ENCODE results near the gene MNX1.

The MNX1 gene

DNA sequence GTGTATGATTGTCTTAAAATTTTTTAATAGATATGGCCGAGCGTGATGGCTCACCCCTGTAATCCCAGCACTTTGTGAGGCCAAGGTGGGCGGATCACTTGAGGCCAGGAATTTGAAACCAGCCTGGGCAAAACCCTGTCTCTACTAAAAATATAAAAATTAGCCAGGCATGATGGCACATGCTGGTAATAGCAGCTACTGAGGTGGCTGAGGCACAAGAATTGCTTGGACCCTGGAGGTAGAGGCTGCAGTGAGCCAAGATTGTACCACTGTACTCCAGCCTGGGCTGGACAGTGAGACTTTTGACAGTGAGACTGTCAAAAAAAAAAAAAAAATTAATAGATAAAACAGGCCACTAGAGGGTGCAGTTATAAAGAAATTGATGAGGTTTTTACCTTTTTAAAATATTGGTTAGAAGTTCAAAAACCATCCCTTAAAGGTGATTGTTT, 40.5 kb downstream of the MNX1 start:
- DNase-seq (ENCODE audit: low read depth) = no peak

DNA sequence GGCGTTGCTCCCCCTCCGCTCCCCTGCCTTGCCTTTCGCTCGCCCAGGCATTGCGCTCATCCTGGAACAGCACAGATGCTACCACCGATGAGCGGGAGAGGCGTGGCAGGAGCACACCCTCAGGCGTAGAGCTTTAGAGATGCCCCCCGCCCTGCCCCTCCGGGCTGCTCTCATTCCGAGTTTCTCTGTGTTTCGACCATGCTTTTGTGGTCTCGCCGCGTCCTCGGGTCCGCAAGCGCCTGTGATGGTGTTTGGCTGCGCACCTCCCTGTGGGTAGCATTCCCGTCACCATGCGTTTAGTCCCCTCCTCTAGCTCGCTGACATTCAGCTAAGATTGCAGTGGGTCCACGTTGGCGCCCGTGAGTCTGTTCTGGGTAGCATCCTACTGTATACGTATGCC, 42.3 kb downstream of the MNX1 start:
- DNase-seq (ENCODE audit: low read depth) = no peak

DNA sequence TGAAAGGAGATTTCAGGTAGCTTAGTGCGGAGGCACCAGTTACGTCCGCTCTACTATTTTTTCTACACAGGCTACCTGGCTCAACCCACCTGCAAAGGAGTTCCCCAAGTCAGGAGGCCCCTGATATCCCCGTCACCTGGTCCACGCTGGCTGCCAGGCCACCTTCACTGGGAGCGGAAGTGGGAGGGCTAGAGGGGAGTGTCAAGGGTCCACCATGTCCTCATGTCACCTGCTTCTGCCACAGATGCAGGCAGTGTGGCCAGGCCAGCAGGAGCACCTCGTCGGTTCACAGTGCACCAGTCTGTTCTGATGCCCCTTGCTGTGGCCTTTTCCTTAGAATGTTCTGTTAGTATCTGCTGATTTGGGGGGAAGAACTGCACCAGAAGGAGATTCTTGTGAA, 44.1 kb downstream of the MNX1 start:
- DNase-seq (ENCODE audit: low read depth) = no peak

DNA sequence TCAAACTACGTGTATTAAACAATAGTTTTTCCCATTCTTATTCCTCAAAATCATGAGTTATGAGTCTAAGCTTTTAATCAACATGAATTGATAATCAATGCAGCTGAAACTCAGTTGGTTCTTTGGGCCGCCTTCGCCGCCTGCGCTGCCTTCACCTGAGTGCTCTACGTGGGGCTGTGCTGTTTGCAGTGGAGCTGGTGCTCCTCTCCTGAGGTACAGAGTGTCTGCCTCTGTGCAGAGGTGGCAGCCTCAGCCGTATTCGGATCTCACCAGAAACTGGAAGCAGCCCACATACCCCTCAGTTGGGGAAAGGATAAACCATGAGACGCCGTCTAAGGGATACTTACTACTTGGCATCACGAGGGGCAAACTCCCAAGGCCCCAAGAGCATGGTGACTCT, 45.5 kb downstream of the MNX1 start:
- DNase-seq (ENCODE audit: low read depth) = no peak

DNA sequence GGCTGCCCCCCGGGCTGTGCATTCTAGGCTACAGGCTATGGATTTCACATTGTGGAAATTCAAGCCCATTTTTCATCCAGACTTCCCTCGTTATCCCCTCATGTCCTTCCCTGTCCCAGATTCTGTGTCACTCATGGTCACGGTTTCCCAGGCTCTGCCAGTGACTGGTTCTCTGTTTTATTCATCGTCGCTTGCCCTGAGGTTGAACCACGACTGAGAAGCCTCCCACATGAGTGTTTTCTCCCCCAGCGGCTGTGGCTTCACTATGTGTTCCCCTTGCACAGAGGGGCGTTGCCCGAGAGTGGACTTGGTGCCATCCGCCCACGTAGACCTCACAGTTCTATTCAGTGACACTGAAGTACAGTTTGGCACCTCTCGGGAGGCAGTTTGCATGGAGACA, 47.0 kb downstream of the MNX1 start:
- DNase-seq (ENCODE audit: low read depth) = no peak

- no peak for DNase-seq (ENCODE audit: low read depth)
These were observed 47.6 kb downstream of the MNX1 start for GRCh38 chr7:156962897-156963296.

DNA sequence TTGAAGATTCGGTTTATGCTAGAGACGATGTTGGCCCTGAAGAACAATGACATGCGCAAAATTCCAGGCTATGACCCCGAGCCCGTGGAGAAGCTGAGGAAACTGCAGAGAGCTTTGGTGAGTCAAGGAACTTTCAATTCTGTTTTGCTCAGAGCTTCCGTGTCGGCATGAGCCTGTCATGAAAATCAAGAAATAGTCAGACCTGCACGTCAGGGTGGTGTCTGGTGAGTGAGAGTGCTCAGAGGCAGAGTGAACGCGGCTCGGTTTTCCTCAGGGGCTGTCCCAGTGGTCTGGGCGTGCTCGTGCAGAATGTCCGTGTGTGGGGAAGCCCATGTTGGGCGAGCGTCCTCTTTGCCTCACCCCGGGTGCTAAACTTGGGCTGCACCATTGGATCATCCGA, 48.3 kb downstream of the MNX1 start:
- no peak for DNase-seq (ENCODE audit: low read depth)

GRCh38 chr7:156956727-156957126, 53.7 kb downstream of the MNX1 start:
- DNase-seq (ENCODE audit: low read depth) = no peak

- DNase-seq (ENCODE audit: low read depth) = no peak
These were observed 55.5 kb downstream of the MNX1 start for GRCh38 chr7:156954941-156955340.

Measured in T follicular helper cell (primary cell).